22Rv1 (cell line): ENCODE data around the gene BBS1.
"Not testable (repeated sequence)": the region's sequence is repeated elsewhere in the genome, so short reads cannot be mapped to it uniquely, and the experiment has no call there.

Experiments used
- H3K27ac ChIP-seq: fragments of 450-650 bp; 2 replicates; pipeline ENCODE4 v1.5.1; 2017
- CTCF ChIP-seq: fragments of 450-650 bp; IDR thresholded peaks from 2 replicates; pipeline ENCODE4 v1.5.1; 2017; ENCODE audit warnings: mild to moderate bottlenecking
- ZFX ChIP-seq: fragments of 450-650 bp; IDR thresholded peaks from 2 replicates; pipeline ENCODE4 v1.6.1; 2017; ENCODE audit warnings: antibody characterized with exemption, borderline replicate concordance

The BBS1 gene

GRCh38 chr11:66569076-66569475 is 58.6 kb downstream of the BBS1 start:
- H3K27ac ChIP-seq = peak overlapping the region; percentile 31
- no peak for TF ChIP-seq CTCF

- H3K27ac ChIP-seq = no peak overlapping the region
- no peak for TF ChIP-seq ZFX
- no peak for TF ChIP-seq CTCF
These were observed 59.8 kb downstream of the BBS1 start for GRCh38 chr11:66570079-66570849.

GRCh38 chr11:66570850-66571180 is 60.4 kb downstream of the BBS1 start:
- no peak overlapping the region for H3K27ac ChIP-seq
- no peak for TF ChIP-seq ZFX
- TF ChIP-seq CTCF = no peak

GRCh38 chr11:66579017-66579606 is 68.7 kb downstream of the BBS1 start:
- H3K27ac ChIP-seq = no peak overlapping the region
- TF ChIP-seq ZFX = no peak
- TF ChIP-seq CTCF = peak; percentile 85

- TF ChIP-seq ZFX (no peak), CTCF (no peak)
- no peak overlapping the region for H3K27ac ChIP-seq
These were observed 70.4 kb downstream of the BBS1 start for GRCh38 chr11:66580803-66581202.

GRCh38 chr11:66581261-66581660 is 70.8 kb downstream of the BBS1 start:
- TF ChIP-seq ZFX = no peak
- TF ChIP-seq CTCF = no peak
- no peak overlapping the region for H3K27ac ChIP-seq

GRCh38 chr11:66582565-66583147 is 72.2 kb downstream of the BBS1 start:
- not testable (repeated sequence) for H3K27ac ChIP-seq
